HG02870 (cell line): Measurements from ENCODE around the gene PTGER4.

Experiments used
- ATAC-seq: cut with Tn5 transposase; IDR thresholded peaks from one replicate; pipeline ENCODE4 v1.9.1; 2021; ENCODE audit warnings: mild to moderate bottlenecking, moderate library complexity; ENCODE audit not compliant: unreplicated experiment

The PTGER4 gene

GRCh38 chr5:40669606-40670390 is 9.9 kb upstream of the PTGER4 start:
- no peak for ATAC-seq

DNA sequence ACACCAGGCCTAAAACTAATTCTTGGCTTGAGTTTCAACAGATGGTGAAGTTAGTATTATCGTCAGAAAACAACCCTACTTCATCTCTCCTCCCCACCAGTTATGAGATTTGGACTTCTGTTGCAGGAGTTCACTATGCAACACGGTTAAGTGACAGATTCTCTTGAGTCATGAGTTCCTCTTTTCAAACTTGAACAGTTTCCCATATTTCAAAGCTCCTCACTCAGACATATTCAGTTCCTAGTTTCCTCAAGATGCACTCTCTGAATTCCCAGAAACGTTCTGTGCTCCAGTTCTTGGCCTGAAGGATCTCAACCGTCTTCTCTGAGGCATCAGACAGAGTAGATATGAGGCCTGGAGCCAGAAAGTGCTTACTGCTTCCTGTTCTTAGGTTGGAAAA is 7.3 kb upstream of the PTGER4 start:
- no peak for ATAC-seq

DNA sequence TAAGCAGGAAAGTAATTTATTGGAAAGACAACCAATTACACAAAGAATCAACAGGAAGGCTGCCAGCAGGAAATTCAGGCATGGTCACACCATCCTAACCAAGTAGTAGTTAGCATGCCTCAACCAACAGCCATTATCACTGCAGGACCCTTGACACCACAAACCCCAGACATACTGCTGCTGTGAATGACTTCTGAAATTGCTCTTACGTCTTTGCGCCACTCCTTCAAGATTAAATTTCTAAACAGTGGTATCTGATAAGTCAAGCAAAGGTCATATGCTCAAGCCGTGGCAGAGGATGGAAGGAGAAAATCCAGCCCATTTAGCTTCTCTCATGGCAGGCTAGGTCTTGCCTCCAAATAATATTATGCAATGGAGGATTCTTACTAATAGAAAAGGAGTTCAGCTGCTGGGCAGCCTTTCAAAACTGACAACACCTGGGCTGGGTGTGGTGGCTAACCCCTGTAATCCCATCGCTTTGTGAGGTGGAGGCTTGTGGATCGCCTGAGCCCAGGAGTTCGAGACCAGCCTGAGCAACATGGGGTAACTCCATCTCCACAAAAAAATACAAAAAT is 5.0 kb upstream of the PTGER4 start:
- ATAC-seq, result no peak

GRCh38 chr5:40675396-40676133 is 4.2 kb upstream of the PTGER4 start:
- no peak for ATAC-seq

DNA sequence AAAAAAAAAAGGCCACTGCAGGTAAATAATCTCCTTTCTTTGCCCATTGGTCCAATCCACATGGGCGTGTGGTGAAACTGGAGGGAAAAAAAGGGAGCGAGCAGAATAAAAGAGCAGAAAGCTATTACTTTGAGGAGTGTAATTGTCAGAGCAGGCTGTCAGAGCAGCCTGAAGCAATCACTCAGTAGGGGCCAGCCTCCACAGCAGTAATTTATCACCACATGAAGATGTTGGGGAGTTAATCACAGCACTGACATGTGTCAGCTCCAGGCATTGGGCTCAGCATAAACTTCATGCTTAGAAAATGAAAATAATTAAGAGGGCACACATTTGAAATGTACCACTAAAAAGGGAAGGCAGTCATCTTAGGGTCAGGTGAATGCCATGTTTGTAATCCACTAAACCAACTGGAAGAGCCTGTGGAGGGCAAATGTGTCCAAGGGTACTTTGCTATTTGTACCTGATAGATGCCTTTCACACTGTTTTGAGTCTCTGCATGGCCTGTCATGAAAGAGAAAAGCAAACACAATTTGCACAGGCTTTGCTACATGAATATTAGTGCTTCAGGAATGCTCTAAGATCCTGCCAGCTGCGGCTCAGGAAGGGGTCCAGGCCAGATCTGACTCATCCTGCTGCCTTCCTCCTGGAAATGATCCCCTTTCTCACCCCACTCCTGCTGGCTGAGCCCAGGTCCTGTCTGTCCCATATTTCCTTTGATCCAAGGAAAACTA is 2.9 kb upstream of the PTGER4 start:
- ATAC-seq, result no peak

GRCh38 chr5:40677456-40677855 is 2.3 kb upstream of the PTGER4 start:
- ATAC-seq, result no peak

DNA sequence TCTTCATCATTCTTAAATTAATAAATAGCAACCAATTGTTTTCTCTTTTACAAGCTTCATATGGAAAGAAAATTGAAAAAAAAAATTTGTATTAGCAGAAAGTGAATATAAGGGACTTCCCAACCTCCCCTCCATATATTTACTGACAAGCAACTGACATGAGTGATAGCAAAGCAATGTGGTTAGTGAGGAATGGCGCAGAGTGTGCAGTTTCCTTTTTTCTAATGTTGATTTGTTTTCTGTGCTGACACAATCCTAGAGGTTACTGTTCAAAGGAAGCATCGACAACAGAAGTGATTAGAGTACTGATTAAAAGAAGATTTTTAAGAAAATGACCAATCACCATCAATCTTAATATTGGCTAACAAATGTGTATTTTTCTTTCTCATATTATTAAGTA is 1.7 kb upstream of the PTGER4 start:
- ATAC-seq, result no peak

- ATAC-seq, result no peak
Observed at GRCh38 chr5:40678460-40679147, 1.1 kb upstream of the PTGER4 start.

GRCh38 chr5:40679148-40679912 is 385 bp upstream of the PTGER4 start:
- ATAC-seq, result peak; percentile 76

DNA sequence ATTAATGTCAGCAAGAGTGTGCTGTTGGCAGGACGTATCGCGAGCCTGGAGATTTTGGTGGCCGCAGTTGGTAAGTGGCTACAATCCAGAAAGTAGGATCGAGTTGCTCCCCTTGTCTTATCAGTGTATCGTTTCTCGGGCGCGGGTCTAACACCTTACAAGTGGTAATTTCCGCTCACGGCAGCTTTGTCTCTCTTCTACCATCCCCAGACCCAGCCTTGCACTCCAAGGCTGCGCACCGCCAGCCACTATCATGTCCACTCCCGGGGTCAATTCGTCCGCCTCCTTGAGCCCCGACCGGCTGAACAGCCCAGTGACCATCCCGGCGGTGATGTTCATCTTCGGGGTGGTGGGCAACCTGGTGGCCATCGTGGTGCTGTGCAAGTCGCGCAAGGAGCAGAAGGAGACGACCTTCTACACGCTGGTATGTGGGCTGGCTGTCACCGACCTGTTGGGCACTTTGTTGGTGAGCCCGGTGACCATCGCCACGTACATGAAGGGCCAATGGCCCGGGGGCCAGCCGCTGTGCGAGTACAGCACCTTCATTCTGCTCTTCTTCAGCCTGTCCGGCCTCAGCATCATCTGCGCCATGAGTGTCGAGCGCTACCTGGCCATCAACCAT is 1.1 kb downstream of the PTGER4 start:
- ATAC-seq, result no peak

GRCh38 chr5:40681363-40682153 is 1.8 kb downstream of the PTGER4 start:
- no peak for ATAC-seq

DNA sequence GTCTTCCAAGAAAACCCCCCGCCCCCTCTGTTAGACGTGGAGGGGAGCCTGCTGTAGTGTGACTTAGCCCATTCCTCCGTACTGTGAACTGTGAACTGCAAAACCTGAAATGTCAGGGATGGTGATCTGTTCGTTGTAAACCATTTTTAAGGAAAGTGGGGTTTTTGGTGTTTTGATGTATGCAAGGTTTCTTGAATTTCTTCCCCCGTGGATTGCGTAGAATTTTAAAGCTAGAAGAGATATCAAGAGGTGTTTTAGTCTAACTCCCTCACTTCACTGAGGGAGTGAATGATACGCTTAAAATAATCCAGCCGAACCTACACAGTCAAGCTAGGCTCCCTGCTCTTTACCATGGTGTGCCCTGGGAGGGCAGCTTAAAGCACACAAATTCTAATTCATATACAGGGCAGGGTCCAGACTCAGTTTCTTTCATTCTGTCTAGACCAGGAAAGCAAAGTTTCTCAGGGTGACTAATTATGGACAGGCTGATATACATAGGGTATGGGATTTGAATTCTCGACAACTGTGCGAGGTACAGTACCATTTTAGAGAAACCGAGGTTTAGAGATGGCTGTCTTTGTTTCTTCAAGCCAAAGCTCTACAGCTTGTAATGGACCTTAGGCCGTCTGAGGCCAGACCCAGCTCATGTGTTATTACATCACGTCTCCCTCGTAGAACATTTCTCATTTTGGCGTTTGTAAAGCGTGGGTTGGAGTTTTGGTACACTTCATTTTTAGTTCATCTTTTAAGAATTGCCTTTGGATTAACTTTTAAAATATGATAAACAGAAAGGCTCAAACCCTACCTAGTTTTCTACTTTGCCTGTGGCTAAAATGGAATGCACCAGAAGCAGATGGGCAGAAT is 2.7 kb downstream of the PTGER4 start:
- no peak for ATAC-seq

GRCh38 chr5:40683305-40683704 is 3.6 kb downstream of the PTGER4 start:
- no peak for ATAC-seq

GRCh38 chr5:40685193-40685592 is 5.5 kb downstream of the PTGER4 start:
- ATAC-seq, result no peak

DNA sequence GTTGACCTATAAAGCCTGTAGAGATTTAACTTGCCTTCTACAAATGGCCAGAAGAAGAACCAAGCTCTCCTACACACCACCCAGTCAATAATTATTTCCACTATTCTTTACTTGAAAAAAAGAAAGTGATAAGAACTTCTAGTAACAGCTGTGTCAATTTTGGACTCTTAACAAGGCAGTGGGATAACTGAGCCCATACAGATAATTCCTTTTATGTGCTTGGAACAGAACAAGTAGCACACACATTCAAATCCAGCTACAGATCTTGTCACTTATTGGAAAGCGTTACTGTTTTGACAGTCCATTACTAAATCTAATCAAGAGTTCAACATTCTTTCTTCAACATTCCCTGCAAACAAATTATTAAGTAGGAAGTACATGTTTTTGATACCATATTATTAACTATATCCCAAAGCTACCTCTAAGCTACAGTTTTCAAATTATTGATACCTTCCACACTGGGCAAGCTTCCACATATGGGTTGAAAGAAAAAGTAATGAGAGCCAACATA is 6.3 kb downstream of the PTGER4 start:
- ATAC-seq, result no peak

GRCh38 chr5:40687321-40687720 is 7.6 kb downstream of the PTGER4 start:
- ATAC-seq, result no peak

GRCh38 chr5:40688127-40688761 is 8.5 kb downstream of the PTGER4 start:
- peak; percentile 93 for ATAC-seq
